OCI-LY1 (cell line): ENCODE measurements around the gene TK1.

Experiments
- CTCF ChIP-seq: fragments of 200-600 bp; sonication (generic), shearing (Covaris generic); IDR thresholded peaks from 2 replicates; pipeline ENCODE4 v1.5.1; 2017; ENCODE audit warnings: mild to moderate bottlenecking, antibody characterized with exemption, low read length, moderate library complexity, mixed read lengths
- EZH2 ChIP-seq: fragments of 200-600 bp; sonication (generic), shearing (Covaris generic); IDR thresholded peaks from 2 replicates; pipeline ENCODE4 v1.8.0; 2017; ENCODE audit warnings: borderline replicate concordance, mixed run types, mild to moderate bottlenecking, antibody characterized with exemption, low read length, moderate library complexity, mixed read lengths

GRCh38 chr17:78204387-78205123, 17.7 kb upstream of the TK1 start:
- no peak for TF ChIP-seq CTCF
- no peak for TF ChIP-seq EZH2
